ENCODE results near the gene RSU1. TPM values are rescaled to one million over a fixed set of nuclear protein-coding genes. Genes with fewer than 3 reads are reported as not detected.

Gene RSU1
- total RNA-seq, 6 donors from 2014 or later: 36.7 to 81.4 (median 48.0) TPM

DNA sequence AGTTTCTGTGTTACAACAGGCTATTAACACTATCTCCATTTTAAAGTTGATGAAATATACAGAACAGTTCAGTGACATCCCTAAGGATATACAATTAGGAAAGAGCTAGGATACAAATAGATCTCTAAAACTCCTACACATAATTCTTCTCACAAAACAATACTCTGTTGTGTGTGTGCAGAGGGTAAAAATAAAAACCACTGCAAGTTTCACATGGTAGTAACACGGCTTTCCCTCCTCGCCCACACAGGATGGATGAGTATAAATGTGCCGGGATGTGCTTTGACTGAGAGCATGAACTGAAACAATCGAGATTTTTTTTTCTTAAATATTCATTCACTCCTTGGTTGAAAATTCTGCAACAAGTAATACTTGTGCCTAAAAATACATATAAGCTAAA lies 164.0 kb downstream of the RSU1 start:
- ATAC-seq (ENCODE audit: low FRiP score in 2 of 2) (no peak), DNase-seq (no peak)
- no peak overlapping the region for H3K27ac ChIP-seq
- H3K27me3 ChIP-seq: no peaks in the 10 kb centered on the region
- H3K9me3 ChIP-seq: no peaks in the 10 kb centered on the region
- H3K4me3 ChIP-seq: no peak overlapping the region
- 86 to 87% methylated on average over 4 of the region's 4 CpGs for WGBS, 2 donors
- peaks cover 0 to 6% (median 2%) of the 10 kb centered on the region in 4 donors for H3K4me1 ChIP-seq
- TF ChIP-seq, protein P1, sequence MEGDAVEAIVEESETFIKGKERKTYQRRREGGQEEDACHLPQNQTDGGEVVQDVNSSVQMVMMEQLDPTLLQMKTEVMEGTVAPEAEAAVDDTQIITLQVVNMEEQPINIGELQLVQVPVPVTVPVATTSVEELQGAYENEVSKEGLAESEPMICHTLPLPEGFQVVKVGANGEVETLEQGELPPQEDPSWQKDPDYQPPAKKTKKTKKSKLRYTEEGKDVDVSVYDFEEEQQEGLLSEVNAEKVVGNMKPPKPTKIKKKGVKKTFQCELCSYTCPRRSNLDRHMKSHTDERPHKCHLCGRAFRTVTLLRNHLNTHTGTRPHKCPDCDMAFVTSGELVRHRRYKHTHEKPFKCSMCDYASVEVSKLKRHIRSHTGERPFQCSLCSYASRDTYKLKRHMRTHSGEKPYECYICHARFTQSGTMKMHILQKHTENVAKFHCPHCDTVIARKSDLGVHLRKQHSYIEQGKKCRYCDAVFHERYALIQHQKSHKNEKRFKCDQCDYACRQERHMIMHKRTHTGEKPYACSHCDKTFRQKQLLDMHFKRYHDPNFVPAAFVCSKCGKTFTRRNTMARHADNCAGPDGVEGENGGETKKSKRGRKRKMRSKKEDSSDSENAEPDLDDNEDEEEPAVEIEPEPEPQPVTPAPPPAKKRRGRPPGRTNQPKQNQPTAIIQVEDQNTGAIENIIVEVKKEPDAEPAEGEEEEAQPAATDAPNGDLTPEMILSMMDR (IDR thresholded peaks at IDR 0.05): no peak
- no peak for TF ChIP-seq POLR2A (IDR thresholded peaks at IDR 0.05)
- TF ChIP-seq POLR2AphosphoS5 (IDR thresholded peaks at IDR 0.05): no peak
- TF ChIP-seq EP300 (IDR thresholded peaks at IDR 0.05): no peak
- no peaks in the 10 kb centered on the region for H3K36me3 ChIP-seq

DNA sequence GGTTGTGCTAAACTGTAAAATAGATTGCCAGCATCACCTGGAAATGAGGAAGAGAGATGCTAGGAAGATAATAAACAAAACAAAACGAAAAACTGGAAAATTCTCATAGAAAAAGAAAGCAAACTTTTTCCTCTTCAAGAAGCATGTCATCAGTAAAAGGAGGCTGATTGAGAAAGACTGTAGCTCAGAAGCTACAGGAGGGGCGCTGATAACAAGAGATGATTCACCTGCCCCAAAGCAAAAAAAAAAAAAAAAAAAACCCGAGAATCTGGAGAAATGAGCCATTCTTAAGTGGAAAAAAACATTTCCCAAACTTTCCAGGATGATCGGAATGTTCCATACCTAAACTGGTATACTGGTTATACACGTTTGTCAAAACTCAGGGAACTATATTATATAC lies 165.1 kb downstream of the RSU1 start:
- no peak overlapping the region for H3K4me3 ChIP-seq
- no peak for ATAC-seq (ENCODE audit: low FRiP score in 2 of 2)

DNA sequence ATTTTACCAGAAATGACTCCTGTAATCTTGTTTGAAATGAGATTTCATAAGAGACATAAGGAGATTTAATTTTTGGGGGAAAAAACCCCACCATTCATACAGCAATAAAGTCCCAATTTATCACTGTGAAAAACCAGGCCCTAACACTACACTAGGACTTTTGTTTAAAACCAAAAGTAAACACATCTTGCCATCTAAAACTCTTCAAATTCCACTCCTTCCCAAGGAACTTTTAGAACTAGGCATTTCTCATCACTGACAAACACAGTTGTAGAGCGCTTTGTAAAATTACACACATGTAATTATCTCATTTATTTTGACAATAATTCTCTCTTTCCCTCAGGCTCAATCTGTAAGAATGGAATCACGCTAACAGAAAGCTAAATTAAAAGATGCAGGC lies 167.5 kb downstream of the RSU1 start:
- Histone ChIP-seq H3K4me3 (no peak overlapping the region), H3K4me1 (peaks cover 0 to 6% (median 2%) of the 10 kb centered on the region in 4 donors), H3K27me3 (no peaks in the 10 kb centered on the region), H3K9me3 (no peaks in the 10 kb centered on the region), H3K27ac (no peak overlapping the region), H3K36me3 (no peaks in the 10 kb centered on the region)
- ATAC-seq (ENCODE audit: low FRiP score in 2 of 2) (no peak), DNase-seq (no peak)
- 74 to 78% methylated on average over 2 of the region's 2 CpGs for WGBS, 2 donors
- TF ChIP-seq EP300 (IDR thresholded peaks at IDR 0.05): no peak
- TF ChIP-seq, protein P1 (IDR thresholded peaks at IDR 0.05): no peak
- no peak for TF ChIP-seq POLR2A (IDR thresholded peaks at IDR 0.05)
- no peak for TF ChIP-seq POLR2AphosphoS5 (IDR thresholded peaks at IDR 0.05)

More for the DNA sequence above, 165.1 kb downstream of the RSU1 start:
- no peaks in the 10 kb centered on the region for H3K9me3 ChIP-seq
- no peaks in the 10 kb centered on the region for H3K36me3 ChIP-seq
- 88 to 94% methylated on average over 5 of the region's 5 CpGs for WGBS, 2 donors
- peaks cover 0 to 6% (median 2%) of the 10 kb centered on the region in 4 donors for H3K4me1 ChIP-seq
- no peaks in the 10 kb centered on the region for H3K27me3 ChIP-seq
- TF ChIP-seq EP300 (IDR thresholded peaks at IDR 0.05) (no peak), POLR2AphosphoS5 (IDR thresholded peaks at IDR 0.05) (no peak), POLR2A (IDR thresholded peaks at IDR 0.05) (no peak)
- TF ChIP-seq, protein P1 (IDR thresholded peaks at IDR 0.05): no peak
- DNase-seq: no peak
- no peak overlapping the region for H3K27ac ChIP-seq

DNA sequence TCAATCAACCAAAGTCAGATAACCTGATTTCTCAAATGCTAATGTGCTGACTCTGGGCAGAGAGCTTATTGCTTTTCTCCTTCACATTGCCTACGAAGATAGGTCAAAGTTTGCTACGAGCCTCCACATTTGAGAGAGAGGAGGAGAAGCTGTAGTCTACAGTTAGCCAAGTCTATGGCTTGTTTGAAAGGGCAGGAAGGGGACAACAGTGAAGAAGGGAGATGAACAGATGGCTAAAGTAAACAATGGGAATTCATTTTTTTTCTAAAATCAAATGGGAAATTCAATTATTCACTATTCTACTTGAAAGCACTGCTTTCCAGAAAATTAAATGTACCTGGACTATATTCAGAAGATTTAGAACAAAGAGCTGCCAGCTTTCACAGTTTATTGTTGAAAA lies 168.9 kb downstream of the RSU1 start:
- no peak overlapping the region for H3K27ac ChIP-seq
- ATAC-seq (ENCODE audit: low FRiP score in 2 of 2) (no peak), DNase-seq (no peak)
- peaks cover 0 to 6% (median 2%) of the 10 kb centered on the region in 4 donors for H3K4me1 ChIP-seq
- H3K4me3 ChIP-seq: no peak overlapping the region
- TF ChIP-seq POLR2A (IDR thresholded peaks at IDR 0.05) (no peak), EP300 (IDR thresholded peaks at IDR 0.05) (no peak), POLR2AphosphoS5 (IDR thresholded peaks at IDR 0.05) (no peak)
- TF ChIP-seq, protein P1 (IDR thresholded peaks at IDR 0.05): no peak
- no peaks in the 10 kb centered on the region for H3K36me3 ChIP-seq
- H3K9me3 ChIP-seq: no peaks in the 10 kb centered on the region
- WGBS, 2 donors: 82 to 84% methylated on average over 2 of the region's 2 CpGs
- no peaks in the 10 kb centered on the region for H3K27me3 ChIP-seq
